GM19463 (cell line): ENCODE measurements around the gene WDR64.

Source experiments
- ATAC-seq: cut with Tn5 transposase; IDR thresholded peaks from one replicate; pipeline ENCODE4 v1.9.1; 2021; ENCODE audit warnings: mild to moderate bottlenecking, moderate library complexity; ENCODE audit not compliant: unreplicated experiment

WDR64 gene

DNA sequence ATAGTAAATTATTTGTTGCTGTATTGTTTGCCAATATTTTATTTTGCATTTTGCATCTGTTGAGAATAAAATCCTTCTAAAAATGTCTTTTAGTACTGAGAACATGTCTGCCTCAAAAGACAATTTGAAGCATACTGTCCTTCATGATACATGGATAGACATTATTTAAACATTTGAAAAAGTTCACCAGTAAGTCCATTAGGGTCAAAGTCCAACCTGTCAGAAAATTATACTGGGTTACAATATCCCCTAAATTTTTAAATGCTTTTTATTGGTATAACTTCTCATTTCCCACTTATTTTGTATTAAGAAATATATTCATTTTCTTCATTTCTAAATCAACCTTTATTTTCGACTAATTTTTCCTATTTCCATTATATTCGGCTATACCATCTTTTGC lies 21.2 kb upstream of the WDR64 start:
- no peak for ATAC-seq

DNA sequence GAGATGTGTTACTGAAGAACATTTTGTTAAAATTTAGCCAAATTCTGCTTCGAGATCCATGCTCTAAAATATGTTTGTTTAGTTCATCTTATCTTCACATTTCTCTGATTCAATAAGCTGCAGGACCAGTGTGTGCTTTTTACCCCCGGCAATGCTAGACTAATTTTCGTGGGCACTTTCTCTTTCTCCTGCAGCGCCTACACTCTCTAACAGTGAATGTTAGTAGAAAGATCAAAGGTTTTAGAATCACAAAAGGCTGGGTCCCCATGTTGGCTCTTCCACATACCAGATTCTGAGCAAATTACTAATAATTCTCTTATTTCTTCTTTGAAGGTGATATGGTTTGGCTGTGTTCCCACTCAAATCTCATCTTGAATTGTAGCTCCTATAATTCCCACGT lies 20.4 kb upstream of the WDR64 start:
- ATAC-seq: no peak

DNA sequence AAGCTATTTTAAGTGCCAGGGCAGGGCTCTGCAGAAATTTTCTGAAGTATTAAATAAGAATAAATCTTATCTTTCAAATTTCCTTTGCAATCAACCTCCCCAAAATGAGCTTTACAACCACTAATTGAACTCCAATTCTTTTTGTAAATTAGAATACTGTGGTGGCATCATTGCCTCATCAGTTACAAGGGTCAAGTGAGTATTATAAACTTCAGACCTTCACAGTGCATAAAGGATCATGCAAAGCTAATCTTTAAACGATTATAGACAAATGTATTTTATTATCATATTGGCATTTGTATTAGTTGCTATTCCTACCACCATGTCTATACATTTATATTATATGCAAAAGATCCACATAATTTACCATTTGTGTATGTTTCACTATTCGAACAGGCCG lies 19.1 kb upstream of the WDR64 start:
- ATAC-seq: no peak

DNA sequence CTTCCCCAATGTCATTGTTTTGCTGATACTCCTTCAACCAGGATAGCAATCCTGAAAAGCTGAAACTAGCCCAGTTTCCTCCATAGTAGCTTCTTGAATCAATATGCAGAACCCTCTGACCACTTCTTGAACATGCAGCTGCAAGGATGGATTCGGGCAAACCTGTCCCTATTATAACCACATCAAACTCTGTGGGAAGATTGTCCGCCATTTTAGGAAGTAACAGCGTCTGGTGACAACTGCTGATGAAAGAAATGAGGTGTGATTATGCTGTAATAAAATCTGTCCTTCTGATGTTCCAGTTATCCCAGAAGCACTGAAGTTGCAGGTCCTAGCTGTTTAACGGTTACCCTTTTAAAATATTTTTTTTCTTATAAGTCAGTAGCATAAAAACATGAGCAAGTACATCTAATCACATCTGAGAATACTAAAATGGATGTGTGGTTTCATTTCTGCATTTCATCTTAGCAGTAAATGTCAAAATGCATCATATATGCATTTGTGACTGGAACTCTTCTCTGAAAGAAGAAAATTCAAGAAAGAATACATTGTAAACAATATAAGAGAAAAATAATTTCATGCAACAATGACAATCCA lies 16.4 kb upstream of the WDR64 start:
- ATAC-seq: no peak

DNA sequence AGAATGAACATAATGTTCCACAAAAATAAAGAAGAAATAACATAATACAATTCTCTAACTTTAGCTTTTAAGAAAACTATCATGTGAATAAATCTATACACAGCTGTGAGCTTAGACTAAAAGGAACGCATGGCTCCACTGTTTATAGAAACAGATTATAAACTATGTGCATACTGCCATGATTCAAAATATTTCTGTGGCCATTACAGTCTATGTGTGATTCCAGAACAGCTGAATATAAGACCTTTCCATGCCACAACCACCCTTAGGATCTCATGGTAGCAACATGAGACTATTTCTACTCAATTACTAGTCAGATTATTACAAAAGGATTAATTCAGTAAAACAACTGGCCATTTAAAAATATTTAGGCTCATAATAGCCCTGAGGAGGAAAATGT lies 15.8 kb upstream of the WDR64 start:
- ATAC-seq: no peak

DNA sequence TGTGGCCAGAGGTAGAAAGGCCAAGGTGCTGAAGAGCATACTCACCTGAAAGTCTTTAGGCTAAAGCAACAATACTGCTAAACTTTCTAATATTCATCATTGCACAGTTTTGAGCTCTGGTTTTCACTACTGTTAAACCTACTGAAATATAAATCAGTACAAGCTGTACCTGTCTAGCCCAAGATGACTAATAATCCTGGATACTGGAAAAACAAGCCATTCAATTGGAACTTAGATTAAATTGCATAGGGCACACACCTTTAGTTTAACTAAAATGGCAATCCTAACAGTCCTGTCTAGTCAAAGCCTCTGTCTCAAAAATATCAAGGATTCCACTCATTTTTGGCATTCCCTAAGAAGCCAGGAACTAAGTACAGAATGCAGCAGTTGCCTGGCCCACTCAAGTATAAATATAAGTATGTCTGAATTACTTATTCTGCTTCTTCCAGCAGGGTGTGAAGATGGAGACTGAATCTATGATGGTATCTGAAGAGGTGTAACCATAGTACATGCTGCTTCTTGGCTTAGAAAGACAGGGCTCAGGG lies 15.0 kb upstream of the WDR64 start:
- ATAC-seq: no peak

DNA sequence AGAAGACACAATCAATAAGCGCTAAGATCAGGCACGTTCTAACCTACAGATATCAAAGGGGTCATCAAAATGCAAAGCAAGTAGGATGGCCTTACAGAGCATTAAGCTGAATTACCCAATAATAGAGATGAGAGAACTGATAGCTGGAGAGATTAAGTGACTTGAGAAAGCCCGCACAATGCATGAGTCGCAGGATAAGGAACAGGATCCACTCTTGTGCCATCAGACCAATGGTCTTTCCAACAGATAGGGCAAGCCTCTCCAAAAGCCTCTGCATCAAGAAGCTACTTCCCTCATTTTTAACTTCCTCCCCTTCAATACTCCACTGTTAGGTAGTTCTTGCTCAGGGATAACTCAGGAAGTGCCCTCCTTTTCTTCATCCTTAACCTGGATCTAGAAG lies 14.5 kb upstream of the WDR64 start:
- no peak for ATAC-seq

DNA sequence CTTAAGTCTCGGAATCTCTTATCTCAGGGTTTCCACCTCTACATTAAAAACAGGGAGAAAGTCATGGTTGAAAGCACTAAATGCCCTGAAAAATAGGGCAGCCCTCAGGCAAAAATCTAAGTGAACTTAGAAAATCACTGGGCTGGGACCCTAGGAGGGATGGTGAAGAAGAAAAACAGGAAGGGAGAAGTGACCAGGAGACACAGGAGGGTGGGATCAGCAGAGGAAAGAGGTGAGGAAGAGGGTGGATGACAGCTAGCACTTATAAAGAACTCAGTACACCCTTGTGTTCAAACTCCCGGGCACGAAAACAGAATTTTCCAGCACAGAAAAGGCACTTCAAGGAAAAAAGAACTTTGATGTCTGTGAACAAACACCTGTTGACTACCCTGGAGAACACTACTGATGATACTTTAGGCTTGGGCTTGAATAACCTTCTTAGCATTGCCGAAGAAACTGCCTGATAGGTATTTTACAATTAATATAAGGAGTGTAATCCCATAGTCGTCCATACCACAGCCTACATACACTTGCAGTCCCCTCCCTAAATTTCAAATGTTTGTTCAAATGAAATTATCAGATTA lies 13.9 kb upstream of the WDR64 start:
- no peak for ATAC-seq

DNA sequence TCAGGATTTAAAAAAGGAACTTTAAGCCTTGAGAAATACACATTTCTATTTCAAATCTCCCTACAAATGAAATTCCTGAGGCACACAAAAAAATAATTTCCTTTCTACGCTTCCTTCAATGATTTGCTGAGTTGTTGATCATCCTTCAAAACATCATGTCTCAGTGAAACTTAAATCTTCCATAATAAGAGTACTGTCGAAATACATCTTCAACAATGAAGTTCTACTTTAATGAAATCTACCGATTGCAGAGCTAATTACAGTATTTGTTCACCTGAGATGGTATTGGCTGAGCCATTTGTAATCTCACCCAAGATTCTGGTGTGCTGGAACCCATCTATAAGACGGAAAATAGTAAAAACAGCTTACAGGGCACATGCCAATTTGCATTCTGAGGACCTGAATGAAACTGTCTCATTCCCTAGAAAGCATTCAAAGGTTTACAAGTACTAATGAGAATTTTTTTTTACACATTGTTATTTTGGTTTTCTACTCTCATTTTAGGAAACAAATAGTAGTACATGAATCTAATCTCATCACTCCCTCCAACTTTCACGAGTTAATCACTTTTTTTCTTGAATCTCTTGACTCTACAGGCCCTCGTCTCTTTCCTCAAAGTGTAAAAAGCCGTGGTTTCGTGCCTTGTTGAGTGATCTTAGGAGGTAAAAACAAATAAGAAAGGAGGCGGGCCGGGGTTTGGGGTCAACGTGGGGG lies 13.0 kb upstream of the WDR64 start:
- ATAC-seq: no peak

DNA sequence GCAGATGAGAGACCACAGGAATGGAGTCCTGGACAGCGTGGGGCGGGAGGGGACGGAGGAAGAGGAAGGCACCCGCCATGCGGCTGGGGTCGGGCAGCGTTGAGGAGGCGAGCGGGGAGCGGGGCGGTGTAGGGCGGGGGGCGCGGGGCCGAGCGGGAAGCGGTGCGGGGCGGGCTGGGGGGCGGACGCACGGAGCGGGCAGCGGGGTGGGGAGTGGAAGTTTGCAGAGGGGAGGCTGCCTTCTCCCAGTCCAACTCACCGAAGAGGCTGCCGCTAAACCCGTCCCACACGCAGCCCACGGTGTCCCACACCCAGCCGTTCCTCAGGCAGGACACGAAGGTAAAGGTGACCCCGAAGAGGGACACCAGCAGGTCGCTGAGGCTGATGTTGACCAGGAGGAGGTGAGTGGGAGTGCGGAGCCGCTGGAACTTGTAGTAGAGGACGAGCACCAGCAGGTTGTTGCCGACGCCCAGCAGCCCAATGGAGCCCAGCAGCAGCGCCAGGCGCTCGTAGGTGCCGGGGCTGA lies 12.4 kb upstream of the WDR64 start:
- ATAC-seq: peak; percentile 43

DNA sequence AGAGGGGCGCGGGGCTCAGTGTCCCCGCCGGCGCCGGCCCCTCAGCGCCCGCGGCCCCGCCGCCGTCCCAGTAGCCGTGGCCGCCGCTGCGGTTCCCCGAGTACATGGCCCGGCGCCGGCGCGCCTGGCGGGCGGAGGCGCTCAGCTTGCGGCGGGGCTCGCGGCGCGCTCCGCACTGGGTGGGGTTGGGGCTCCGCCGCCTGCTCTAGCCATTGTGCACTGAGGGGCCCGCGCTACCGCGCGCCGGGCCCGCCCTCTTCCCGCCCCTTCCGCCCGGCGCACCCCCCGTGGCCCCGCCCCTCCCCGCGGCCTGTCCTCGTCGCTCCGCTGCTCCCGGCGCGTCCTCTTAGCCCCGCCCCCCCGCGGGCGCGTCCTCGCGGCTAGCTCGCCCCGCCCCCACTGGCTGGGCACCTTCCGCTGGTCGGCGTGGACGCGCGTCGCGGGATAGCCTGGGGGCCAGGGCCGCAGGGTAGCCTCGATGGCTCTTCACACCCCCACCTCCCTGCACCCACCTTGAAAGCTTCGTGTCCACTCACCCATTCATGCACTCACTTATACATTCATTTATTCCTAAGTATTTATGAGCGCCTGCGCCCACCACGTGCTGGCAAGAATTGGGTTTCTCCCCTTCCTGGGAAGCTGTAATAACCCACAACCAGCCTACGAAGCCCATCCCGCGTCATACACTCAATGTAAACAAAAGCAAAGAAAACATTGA lies 11.8 kb upstream of the WDR64 start, which contains the start of the genes CHML and OPN3:
Gene CHML, minus strand, starts transcription at position 221 of the 718 bp plus-strand sequence. CDS start 4,603 bp downstream, outside the sequence.
Gene OPN3, minus strand, starts transcription at position 221 of the 718 bp plus-strand sequence. Its CDS starts 115 bp downstream, at position 106.
- ATAC-seq: peak; percentile 90

DNA sequence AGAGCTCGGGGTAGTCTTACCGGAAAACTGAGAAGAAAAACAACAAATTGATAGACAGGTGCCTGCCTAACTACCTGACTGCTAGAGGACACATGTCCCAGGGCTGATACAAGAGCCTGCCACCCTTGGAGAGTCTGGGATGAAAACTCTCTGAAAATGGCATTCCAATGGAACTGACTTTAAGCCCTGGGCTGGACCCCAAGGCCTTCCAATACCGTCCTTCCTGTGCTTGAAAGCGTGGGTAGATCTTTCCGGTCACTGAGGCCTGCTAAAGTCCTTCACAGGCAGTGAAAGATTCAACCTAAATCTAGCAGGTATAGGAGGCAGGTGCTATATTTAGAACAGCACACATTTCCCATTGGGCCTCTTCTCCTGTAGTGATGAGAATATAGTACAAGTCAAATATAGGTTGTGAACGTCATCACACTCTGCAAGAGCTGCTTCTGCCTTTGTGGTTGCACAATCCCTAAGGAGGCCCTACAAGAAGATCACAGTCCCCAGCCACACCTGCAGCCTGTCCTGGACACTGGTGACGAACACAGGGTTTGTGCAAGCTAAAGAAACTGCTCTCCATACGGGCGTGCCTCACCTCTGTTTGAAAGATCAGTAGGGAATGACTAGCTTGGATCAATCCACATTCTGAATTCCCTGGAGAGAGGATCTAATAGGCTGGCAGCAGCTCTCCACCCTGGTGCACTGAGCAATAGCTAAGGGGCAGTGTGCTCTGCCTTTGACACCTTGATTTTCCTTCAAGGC lies 11.0 kb upstream of the WDR64 start:
- no peak for ATAC-seq

DNA sequence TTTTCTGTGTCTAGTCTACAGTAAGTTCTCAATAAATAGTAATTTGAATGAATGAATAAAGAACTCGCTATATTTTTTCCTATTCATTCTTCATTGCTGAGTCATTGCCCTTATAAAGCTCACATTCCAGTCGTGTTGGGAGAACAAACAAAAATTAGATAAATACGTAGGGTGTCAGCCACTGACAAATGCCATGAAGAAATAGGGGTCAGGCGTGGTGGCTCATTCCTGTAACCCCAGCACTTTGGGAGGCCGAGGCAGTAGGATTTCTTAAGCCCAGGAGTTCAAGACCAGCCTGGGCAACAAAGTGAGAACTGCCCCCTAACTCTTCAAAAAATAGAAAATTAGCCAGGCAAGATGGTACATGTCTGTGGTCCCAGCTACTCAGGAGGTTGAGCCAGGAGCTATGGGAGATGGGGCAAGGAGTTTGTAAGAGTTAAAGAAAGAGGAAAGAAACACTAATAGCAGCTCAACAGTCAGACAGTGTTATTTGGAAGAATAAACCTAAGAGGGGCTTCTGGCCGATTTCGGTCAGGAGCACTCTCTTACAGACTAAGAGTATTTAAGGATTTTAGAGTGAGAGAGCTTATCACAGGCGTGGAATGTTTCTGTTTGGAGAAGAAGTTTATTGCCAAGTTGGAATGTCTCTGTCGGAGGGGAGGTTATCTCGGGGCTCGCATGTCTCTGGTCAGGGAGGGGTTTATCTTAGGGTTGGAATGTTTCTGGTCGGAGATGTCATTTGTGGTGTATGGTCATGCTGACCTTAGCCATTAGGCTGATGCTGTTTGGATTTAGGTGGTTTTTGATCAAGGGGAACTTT lies 10.1 kb upstream of the WDR64 start:
- no peak for ATAC-seq

DNA sequence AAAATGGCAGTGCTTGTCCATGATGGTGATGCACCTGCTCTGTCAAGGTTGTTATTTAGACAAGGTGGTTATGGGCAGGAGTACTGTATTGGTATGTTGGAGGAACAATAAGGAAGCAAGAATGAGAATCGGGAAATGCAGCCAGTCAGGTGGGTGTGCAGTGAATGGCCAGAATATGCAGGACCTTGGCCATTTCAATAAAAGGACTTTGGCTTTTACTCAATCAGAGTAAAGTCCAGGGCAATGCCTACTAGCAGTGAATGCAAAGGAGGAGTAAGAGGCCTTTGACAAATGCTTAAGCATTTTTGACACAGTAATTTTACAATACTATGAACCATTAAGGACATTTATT lies 9.5 kb upstream of the WDR64 start:
- no peak for ATAC-seq

DNA sequence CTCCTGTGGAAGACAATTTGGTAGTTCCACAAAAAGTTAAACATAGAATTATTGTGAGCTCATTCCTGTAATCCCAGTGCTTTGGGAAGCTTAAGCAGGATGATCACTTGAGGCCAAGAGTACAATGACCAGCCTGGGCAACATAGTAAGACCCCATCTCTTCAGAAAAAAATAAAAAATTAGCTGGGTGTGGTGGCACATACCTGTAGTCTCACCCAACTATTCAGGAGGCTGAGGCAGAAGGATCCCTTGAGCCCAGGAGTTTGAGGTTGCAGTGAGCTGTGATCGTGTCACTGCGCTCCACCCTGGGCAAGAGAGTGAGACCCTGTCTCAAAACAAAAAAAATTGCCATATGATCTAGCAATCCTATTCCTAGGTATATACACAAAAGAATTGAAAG lies 7.8 kb upstream of the WDR64 start:
- no peak for ATAC-seq

DNA sequence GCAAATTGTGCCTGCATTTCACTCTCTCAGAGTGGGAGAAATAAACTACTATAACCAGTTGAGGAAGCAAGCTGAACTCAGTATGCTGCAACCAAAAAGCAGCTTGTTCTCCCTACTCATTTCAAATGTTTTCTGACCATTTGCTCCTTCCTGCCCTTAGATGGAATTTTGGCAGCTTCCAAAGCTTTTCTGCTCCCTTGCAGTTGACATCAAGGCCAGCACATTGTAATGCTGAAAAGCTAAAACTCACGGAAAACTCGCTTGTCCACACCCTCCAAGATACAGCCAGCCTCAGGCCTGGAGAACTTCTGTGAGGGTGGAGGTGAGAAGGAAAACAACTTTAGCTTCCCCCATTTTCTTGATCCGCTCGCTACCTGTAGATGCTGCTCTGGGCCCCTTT lies 6.9 kb upstream of the WDR64 start:
- no peak for ATAC-seq

DNA sequence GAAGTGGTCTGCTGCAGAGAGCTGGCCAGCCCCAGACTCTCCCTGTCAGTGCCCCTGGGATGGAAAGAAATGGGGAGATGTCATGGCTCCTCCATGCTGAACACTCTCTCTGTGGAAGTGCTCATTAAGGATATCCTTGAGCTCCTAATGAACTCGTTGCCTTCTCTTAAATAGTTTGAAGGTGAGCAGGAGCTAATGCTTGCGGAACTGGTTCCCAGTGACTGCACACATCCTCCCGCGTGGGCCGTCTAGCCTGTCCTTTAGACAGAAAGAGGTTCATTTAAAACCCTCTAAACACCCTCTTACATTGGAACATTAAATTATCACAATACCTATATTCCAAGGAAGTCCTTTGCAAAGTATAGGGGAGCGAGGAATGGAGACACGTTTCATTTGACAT lies 5.9 kb upstream of the WDR64 start:
- ATAC-seq: no peak

DNA sequence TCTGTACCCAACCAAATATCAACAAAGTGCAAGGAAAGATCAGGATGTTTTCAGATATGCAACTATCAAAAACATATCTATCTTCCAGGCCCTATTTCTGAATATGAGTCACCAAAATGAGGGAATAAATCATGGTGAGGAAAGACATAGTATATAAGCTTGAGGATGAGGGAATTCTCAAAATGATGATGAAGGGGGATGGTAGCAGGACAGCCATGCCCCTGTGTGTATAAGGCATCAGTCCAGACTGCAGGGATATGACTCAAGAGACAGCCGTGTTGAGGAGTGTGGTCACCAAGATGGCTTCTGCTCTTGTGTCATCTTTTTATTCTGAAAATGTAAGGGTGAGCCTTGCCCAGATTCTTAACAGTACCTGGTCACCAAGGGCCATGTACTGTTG lies 4.4 kb upstream of the WDR64 start:
- ATAC-seq: no peak

DNA sequence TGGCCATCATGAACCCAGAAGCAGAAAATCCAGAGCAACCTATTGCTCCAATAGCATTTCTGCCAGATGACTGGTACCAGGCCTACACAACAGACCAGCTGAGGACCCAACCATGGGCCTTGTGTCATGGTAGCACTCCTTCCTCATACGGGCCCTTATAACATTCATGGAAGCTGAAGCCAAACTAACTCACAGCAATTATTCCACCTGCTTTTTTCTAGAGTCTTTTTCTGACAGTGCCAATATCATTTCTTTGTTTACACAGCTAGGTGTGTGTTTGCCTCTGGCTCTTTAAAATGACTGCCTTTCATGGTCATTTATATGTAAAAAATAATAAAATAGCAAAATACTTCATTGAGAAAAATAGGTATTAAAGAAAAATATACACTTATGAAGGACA lies 3.9 kb upstream of the WDR64 start:
- ATAC-seq: no peak

DNA sequence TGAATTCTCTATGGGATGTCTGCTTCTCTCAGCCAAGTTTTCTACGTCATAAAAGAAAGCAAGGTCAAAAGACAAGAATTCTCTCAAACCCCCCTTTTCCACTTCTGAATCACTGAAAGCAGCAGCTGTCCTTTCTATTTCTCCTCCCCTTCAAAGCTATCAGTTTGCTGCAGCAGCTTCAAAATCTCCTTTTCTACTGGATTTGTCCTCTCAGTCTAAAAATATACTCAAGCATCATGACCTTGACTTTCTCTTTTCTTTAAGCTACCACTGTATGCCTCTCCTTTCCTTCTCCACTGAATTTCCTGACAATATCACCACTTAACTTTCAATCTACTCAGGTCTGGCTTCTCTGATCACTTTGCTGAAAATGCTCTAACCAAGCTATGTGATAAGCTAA lies 1.9 kb downstream of the WDR64 start:
- ATAC-seq: no peak
